ENCODE data around the gene ATRNL1.
A peak's percentile ranks its signal among the peaks of the same experiment; 100 is the strongest.

- TF ChIP-seq CTCF (conservative IDR thresholded peaks at IDR 0.05; ENCODE audit: low read depth in 2 of 2) (peak; percentile 40 to 67), CREB1 (CRISPR knock-in tag; IDR thresholded peaks at IDR 0.05; ENCODE audit: low read depth) (no peak), POLR2AphosphoS5 (IDR thresholded peaks at IDR 0.05; ENCODE audit: low read depth) (no peak), REST (IDR thresholded peaks at IDR 0.05; ENCODE audit: unreplicated experiment) (no peak), EZH2 (IDR thresholded peaks at IDR 0.05; ENCODE audit: low read depth, unreplicated experiment) (no peak), EZH2phosphoT487 (IDR thresholded peaks at IDR 0.05; ENCODE audit: unreplicated experiment) (no peak), NANOG (IDR thresholded peaks at IDR 0.05; ENCODE audit: borderline replicate concordance) (no peak), JUNB (IDR thresholded peaks at IDR 0.05; ENCODE audit: unreplicated experiment) (no peak), STAT1 (IDR thresholded peaks at IDR 0.05; ENCODE audit: unreplicated experiment) (no peak), ZNF331 (CRISPR knock-in tag; IDR thresholded peaks at IDR 0.05; ENCODE audit: low read depth) (no peak), ETS1 (IDR thresholded peaks at IDR 0.05) (no peak), ZNF114 (CRISPR knock-in tag; IDR thresholded peaks at IDR 0.05) (no peak), ZNF462 (CRISPR knock-in tag; IDR thresholded peaks at IDR 0.05) (no peak)
Observed at GRCh38 chr10:115948465-115948864, 855.3 kb downstream of the ATRNL1 start.

All from GM23338 (cell line).